Tibial nerve (tissue), 4 donors: Measurements from ENCODE around the gene CARD11.

Experiments used
- EP300 ChIP-seq, 2 donors: sonication (generic); formaldehyde crosslinking; IDR thresholded peaks; one replicate each; pipeline ENCODE4 v1.6.1; 2017; ENCODE audit warnings: antibody characterized with exemption in 2 of 2, mild to moderate bottlenecking in 1 of 2
- POLR2A ChIP-seq, 2 donors: fragments of 450-650 bp; IDR thresholded peaks; one replicate each; pipeline ENCODE4 v1.6.1; 2017; ENCODE audit warnings: antibody characterized with exemption in 2 of 2, mild to moderate bottlenecking in 2 of 2, moderate library complexity in 2 of 2
- TF ChIP-seq, protein P1 (sequence below), 5 experiments: fragments of 200-600 bp in 3 of 5; fragments of 450-650 bp in 2 of 5; sonication (generic) in 3 of 5; IDR thresholded peaks; one replicate each; pipeline ENCODE4 v1.5.1; 2016 to 2019; ENCODE audit warnings: antibody characterized with exemption in 5 of 5, mild to moderate bottlenecking in 3 of 5, moderate library complexity in 2 of 5

DNA sequence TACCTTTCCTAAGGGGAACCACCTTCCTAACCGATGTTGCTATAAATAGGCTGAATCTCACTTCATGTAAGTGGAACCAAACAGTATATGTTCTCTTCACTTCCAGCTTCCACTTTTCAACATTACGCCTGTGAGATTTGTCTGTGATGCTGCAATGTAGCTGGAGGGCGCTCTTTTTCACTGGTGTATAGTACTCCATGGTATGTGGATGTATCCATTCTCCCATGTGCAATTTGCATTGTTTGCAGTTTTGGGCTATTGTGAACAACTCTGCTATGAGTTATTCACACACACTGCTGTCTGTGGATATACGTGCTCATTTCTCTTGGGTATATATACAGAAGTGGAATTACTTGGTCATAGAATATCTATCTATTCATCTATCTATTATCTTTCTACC is 123.6 kb downstream of the CARD11 start:
- TF ChIP-seq, protein P1, sequence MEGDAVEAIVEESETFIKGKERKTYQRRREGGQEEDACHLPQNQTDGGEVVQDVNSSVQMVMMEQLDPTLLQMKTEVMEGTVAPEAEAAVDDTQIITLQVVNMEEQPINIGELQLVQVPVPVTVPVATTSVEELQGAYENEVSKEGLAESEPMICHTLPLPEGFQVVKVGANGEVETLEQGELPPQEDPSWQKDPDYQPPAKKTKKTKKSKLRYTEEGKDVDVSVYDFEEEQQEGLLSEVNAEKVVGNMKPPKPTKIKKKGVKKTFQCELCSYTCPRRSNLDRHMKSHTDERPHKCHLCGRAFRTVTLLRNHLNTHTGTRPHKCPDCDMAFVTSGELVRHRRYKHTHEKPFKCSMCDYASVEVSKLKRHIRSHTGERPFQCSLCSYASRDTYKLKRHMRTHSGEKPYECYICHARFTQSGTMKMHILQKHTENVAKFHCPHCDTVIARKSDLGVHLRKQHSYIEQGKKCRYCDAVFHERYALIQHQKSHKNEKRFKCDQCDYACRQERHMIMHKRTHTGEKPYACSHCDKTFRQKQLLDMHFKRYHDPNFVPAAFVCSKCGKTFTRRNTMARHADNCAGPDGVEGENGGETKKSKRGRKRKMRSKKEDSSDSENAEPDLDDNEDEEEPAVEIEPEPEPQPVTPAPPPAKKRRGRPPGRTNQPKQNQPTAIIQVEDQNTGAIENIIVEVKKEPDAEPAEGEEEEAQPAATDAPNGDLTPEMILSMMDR (IDR thresholded peaks at IDR 0.05), result no peak
- TF ChIP-seq EP300 (IDR thresholded peaks at IDR 0.05), result no peak
- no peak for TF ChIP-seq POLR2A (IDR thresholded peaks at IDR 0.05)
